ENCODE results near the gene DLG2.
A peak's percentile ranks its signal among the peaks of the same experiment; 100 is the strongest.
"Not testable (repeated sequence)": the region's sequence is repeated elsewhere in the genome, so short reads cannot be mapped to it uniquely, and the experiment has no call there.

The DLG2 gene

GRCh38 chr11:85095239-85095638, 531.9 kb downstream of the DLG2 start:
- no peak for DNase-seq

- DNase-seq, result no peak
These were observed 532.3 kb downstream of the DLG2 start for GRCh38 chr11:85094795-85095194.

- DNase-seq, result no peak
These were observed 537.5 kb downstream of the DLG2 start for GRCh38 chr11:85089654-85090053.

- no peak for DNase-seq
These were observed 538.9 kb downstream of the DLG2 start for GRCh38 chr11:85088286-85088685.

GRCh38 chr11:85086504-85087284, 540.5 kb downstream of the DLG2 start:
- no peak for DNase-seq

GRCh38 chr11:85076535-85077330, 550.4 kb downstream of the DLG2 start:
- DNase-seq, result no peak

- no peak for DNase-seq
These were observed 564.5 kb downstream of the DLG2 start for GRCh38 chr11:85062659-85063058.

GRCh38 chr11:85052636-85053035, 574.5 kb downstream of the DLG2 start:
- DNase-seq, result no peak

GRCh38 chr11:85048801-85049200, 578.3 kb downstream of the DLG2 start:
- DNase-seq, result no peak

GRCh38 chr11:85045716-85046115, 581.4 kb downstream of the DLG2 start:
- DNase-seq, result no peak

- DNase-seq, result no peak
These were observed 582.2 kb downstream of the DLG2 start for GRCh38 chr11:85044911-85045310.

- no peak for DNase-seq
These were observed 584.8 kb downstream of the DLG2 start for GRCh38 chr11:85042361-85042760.

GRCh38 chr11:85040166-85040565, 587.0 kb downstream of the DLG2 start:
- no peak for DNase-seq

GRCh38 chr11:85029964-85030363, 597.2 kb downstream of the DLG2 start:
- DNase-seq, result peak; percentile 98

- DNase-seq, result no peak
These were observed 598.6 kb downstream of the DLG2 start for GRCh38 chr11:85028329-85029101.

GRCh38 chr11:85027346-85027745, 599.8 kb downstream of the DLG2 start:
- no peak for DNase-seq

GRCh38 chr11:85021058-85021457, 606.1 kb downstream of the DLG2 start:
- no peak for DNase-seq

- DNase-seq, result no peak
These were observed 633.8 kb downstream of the DLG2 start for GRCh38 chr11:84993386-84993785.

- DNase-seq, result no peak
These were observed 637.0 kb downstream of the DLG2 start for GRCh38 chr11:84990141-84990540.

GRCh38 chr11:84987686-84988187, 639.4 kb downstream of the DLG2 start:
- not testable (repeated sequence) for DNase-seq

GRCh38 chr11:84981301-84981700, 645.8 kb downstream of the DLG2 start:
- no peak for DNase-seq

GRCh38 chr11:84969103-84969502, 658.0 kb downstream of the DLG2 start:
- DNase-seq, result no peak

GRCh38 chr11:84965484-84965883, 661.7 kb downstream of the DLG2 start:
- no peak for DNase-seq
